ENCODE data around the gene LGR4.

The LGR4 gene

DNA sequence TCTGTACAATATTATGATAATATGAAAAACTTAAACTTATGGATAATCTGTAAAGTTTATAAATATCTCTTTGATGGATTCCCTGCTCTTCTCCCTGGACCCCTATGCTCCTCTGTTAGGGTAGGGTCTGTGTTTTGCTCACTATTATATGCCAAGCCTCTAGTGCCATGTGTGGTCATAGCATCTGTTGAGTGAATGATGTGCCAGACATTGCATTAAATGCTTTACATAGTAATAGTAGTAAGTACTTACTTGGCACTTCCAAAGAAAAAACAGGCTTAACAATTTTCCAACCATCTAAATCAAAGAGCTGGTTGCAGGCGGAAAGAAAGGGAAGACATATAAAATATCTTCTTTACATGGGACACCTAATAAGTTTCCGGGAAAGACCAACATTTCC is 46.8 kb downstream of the LGR4 start:
- no peak for DNase-seq

DNA sequence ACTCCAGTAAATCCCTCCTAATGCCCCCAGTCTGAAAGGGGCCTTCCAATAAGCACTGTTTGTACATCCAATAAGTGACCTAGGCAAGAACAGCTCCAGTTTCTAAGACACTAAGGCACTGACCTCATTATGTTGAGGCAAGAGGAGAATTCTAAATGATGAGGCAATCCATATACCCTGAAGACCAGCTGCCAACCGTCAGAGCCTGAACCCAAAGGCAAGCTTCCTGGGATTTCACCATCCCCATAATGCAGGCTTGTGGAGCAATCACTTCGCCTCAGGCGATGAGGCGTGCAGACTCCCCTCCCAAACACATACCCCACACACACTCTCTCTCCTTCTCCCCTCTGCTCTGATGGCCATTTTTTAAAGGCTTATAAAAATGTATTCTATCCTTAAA is 49.5 kb downstream of the LGR4 start:
- peak; percentile 78 for DNase-seq

GRCh38 chr11:27421819-27422494 is 50.6 kb downstream of the LGR4 start:
- DNase-seq = no peak

DNA sequence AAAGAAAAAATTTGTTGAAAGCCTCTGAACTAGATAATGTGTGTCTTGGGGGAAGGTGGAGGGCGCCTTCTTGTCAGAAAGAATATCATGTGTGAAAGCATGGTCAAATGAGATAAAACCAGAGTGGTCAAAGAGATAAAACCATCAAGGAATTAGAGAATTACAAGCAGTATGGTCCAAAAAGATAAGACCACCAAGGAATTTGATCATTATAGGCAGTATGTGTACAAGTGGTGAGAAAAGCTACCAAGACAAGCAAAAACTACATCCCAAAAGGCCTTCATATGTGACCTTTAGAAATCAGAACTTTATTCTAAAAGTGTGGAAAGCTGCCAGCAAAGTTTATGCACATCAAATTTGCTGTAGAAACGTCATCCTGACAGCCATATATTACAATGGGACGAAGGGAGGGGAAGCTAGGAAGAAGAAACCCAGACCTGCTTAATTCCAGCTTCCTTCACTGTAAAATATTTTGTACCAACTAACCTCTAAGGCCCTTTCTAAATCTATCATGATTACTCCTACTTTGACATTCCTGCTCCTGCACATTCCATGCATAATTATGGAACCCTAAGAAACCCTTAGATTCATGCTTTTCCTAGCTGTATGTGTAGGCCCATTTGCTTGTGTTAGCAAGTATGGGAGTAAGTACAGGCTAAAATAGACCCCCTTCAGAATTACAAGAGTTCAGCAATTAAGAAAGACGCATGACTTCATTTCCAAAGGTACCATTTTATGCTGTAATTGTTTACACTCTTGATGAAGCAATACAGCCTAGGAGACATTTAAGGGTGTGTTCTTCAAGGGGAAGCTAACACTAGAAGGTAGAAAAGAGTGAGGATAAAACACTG is 51.6 kb downstream of the LGR4 start:
- peak; percentile 29 for DNase-seq

DNA sequence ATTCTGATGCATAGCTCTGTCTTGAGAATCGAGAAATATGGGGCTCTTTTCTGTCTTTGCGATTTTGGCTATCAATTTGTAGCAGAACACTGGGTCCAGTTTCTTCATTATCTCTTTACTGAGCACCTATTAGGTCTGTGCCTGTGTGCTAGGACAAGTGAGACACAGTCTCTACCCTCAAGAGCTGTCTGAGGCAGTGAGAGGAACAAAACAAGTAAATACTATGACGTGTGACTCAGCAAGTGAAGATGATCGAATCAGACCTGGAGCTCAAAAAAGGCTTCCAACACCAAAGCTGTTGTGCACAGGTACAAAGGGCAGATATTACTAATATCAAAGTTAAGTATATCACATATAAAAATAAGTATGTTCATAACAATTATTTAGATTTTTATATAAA is 52.4 kb downstream of the LGR4 start:
- DNase-seq = no peak

DNA sequence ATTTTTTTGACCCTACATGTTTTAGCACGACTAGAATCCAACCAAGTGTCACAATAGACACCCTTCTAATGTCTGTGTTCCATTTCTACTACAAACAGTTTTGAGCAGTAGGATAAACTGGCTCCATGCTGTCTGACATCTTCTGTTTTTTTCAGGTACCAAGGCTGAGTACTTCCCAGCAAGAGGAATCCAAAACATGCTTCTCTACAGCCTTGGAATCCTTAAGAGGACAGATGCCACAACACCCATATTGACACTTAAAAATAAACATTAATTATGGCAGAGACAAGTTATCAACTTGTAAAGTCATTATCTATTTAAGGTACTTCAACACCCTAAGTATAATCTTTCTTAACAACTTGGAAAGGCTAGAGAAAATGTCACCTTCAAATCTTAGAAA is 54.2 kb downstream of the LGR4 start:
- no peak for DNase-seq

DNA sequence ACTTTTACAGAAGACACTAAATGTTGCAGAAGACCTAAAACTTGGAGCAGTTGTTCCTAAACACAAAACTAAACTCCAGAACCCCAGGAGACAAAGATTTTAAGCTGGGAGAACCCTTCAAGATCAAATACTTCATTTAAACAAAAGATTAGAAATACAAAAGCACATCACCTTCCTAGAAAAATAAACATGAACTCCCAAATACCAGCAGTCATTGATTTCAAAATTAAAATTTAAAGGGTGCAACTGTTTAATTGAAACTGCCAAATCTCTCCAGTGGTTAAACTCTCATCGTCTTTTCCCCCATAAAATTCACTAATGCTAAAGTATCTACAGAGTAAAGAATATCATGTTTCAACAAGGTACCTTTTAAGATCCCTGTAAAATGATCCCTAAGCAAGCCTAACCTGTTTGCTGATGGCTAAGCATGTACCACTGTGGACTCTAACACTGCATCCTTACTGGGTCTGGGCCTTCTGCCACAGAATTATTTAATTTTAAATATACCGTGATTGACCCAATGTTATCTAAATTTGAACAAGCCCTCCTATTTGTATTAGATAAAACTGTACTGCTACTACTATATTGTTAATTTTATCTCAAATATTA is 55.9 kb downstream of the LGR4 start:
- DNase-seq = no peak

GRCh38 chr11:27414644-27415043 is 57.9 kb downstream of the LGR4 start:
- DNase-seq = no peak

DNA sequence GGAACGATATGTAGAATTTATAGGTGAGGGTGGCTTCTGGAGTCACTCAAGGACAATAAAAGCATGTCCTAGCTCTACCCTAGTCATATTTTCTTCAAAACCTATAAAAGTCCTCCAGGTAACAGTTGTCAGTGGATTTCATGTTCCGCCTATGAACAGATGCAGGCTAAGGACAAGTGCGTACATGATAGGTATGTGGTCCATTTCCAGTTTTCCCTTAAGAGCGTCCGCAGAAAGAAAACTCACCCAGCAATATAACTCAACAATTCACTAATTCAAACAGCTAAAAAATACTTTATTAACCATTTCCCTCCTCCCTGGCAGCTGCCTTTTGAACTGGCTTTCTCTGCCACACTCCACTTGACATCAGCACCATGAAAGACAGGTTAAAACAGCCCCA is 59.4 kb downstream of the LGR4 start:
- DNase-seq = no peak

GRCh38 chr11:27412192-27412691 is 60.3 kb downstream of the LGR4 start:
- no peak for DNase-seq

- DNase-seq = no peak
These were observed 61.3 kb downstream of the LGR4 start for GRCh38 chr11:27411328-27411727.

- no peak for DNase-seq
These were observed 62.3 kb downstream of the LGR4 start for GRCh38 chr11:27410272-27410671.

GRCh38 chr11:27409742-27410141 is 62.8 kb downstream of the LGR4 start:
- DNase-seq = no peak

DNA sequence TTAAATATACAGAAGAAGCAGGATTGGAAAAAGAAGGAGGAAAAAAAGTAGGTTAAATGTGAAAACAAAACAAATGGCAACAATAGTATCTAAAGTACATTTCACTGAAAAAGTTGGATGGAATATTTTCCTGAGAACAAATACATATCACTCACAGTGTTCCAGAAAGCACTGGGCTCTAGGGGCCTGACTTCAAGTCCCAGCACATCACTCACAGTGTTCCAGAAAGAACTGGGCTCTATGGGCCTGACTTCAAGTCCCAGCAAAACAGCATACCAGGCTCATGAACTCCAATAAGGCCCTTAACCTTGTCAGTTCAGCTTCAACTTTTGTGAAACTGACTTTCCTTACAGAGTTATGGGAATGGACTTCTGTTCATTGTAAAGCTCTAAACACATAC is 63.5 kb downstream of the LGR4 start:
- no peak for DNase-seq

- no peak for DNase-seq
These were observed 64.3 kb downstream of the LGR4 start for GRCh38 chr11:27408246-27408800.

GRCh38 chr11:27406498-27407354 is 65.9 kb downstream of the LGR4 start:
- no peak for DNase-seq

GRCh38 chr11:27405134-27405533 is 67.5 kb downstream of the LGR4 start:
- DNase-seq = no peak

DNA sequence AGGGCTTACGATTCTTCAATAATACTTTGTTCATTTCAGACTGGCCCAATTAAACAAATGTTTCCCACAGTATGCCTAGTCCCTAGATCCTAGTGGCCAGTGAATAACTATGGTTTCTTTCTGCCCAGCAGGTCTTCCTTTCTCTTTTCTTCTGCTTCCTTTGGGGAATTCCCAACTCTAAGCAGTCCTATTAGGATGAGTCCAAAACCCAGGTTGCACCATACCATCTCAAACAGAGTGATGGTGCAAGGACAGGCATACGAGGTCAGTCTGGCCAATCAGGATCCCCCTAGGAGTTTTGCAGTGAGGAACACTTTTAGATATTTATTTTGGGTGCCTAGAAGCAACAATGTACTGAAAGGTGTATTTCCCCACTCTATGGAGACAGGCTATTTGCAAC is 68.2 kb downstream of the LGR4 start:
- DNase-seq = no peak

GRCh38 chr11:27403195-27403594 is 69.4 kb downstream of the LGR4 start:
- no peak for DNase-seq

- DNase-seq = no peak
These were observed 70.1 kb downstream of the LGR4 start for GRCh38 chr11:27402450-27402849.

GRCh38 chr11:27401833-27402316 is 70.7 kb downstream of the LGR4 start:
- no peak for DNase-seq

GRCh38 chr11:27401280-27401832 is 71.2 kb downstream of the LGR4 start:
- DNase-seq = no peak

Measured in EL (cell line).